Neural cell (in vitro differentiated cells): ENCODE measurements around the gene RFT1. TPM values are rescaled to one million over a fixed set of nuclear protein-coding genes. Genes with fewer than 3 reads are reported as not detected.

Experiments used
- H2AFZ ChIP-seq: fragments of 200-600, 300-800 bp; sonication (generic), shearing (Covaris generic); 2 replicates; pipeline ENCODE4 v1.6.0; 2014; ENCODE audit warnings: low read depth, mild to moderate bottlenecking, antibody characterized with exemption, low read length, moderate library complexity
- H3F3A ChIP-seq: fragments of 200-600 bp; shearing (Covaris generic); 2 replicates; pipeline ENCODE4 v1.6.1; 2016; ENCODE audit warnings: mild to moderate bottlenecking, moderate library complexity, mixed read lengths, antibody characterized with exemption, low read length; ENCODE audit not compliant: insufficient read depth, poor library complexity, severe bottlenecking
- H3K27ac ChIP-seq: fragments of 200-600, 300-800 bp; sonication (generic), shearing (Covaris generic); 2 replicates; pipeline ENCODE4 v1.5.1; 2014; ENCODE audit warnings: mild to moderate bottlenecking, low read length, moderate library complexity
- H3K27me3 ChIP-seq: fragments of 300-800, 200-600 bp; sonication (generic), shearing (Covaris generic); 2 replicates; pipeline ENCODE4 v1.6.0; 2014; ENCODE audit warnings: mild to moderate bottlenecking, low read depth, low read length, moderate library complexity; ENCODE audit not compliant: insufficient read depth
- H3K36me3 ChIP-seq: fragments of 300-800, 200-600 bp; sonication (generic), shearing (Covaris generic); 2 replicates; pipeline ENCODE4 v1.5.1; 2014; ENCODE audit warnings: mild to moderate bottlenecking, antibody characterized with exemption, low read length, moderate library complexity; ENCODE audit not compliant: insufficient read depth
- H3K4me2 ChIP-seq: fragments of 300-800, 200-600 bp; sonication (generic), shearing (Covaris generic); 2 replicates; pipeline ENCODE4 v1.6.0; 2014; ENCODE audit warnings: mild to moderate bottlenecking, low read length
- H3K4me3 ChIP-seq: fragments of 300-800, 200-600 bp; sonication (generic), shearing (Covaris generic); 2 replicates; pipeline ENCODE4 v1.5.1; 2014; ENCODE audit warnings: mild to moderate bottlenecking, low read length, moderate library complexity
- H3K79me2 ChIP-seq: fragments of 200-600 bp; shearing (Covaris generic); replicated peaks from 2 replicates; pipeline ENCODE4 v1.6.0; 2014; ENCODE audit warnings: mild to moderate bottlenecking, low read length, moderate library complexity; ENCODE audit not compliant: insufficient read depth
- H3K9ac ChIP-seq: fragments of 300-800, 200-600 bp; sonication (generic), shearing (Covaris generic); 2 replicates; pipeline ENCODE4 v1.6.1; 2016; ENCODE audit warnings: mild to moderate bottlenecking, low read length, mixed read lengths
- H3K9me2 ChIP-seq: fragments of 200-600 bp; shearing (Covaris generic); 2 replicates; pipeline ENCODE4 v1.6.1; 2016; ENCODE audit warnings: mild to moderate bottlenecking, low read length, mixed read lengths; ENCODE audit not compliant: insufficient read depth
- H3K9me3 ChIP-seq: fragments of 200-600, 300-800 bp; sonication (generic), shearing (Covaris generic); 2 replicates; pipeline ENCODE4 v1.6.1; 2016; ENCODE audit warnings: mild to moderate bottlenecking, mixed run types, low read length, moderate library complexity, mixed read lengths
- H4K20me1 ChIP-seq: fragments of 200-600 bp; shearing (Covaris generic); 2 replicates; pipeline ENCODE4 v1.6.1; 2016; ENCODE audit warnings: mild to moderate bottlenecking, mixed run types; ENCODE audit not compliant: insufficient read depth
- CTCF ChIP-seq: fragments of 450-650 bp; IDR thresholded peaks from 2 replicates; pipeline ENCODE4 v1.5.1; 2014; ENCODE audit warnings: antibody characterized with exemption, mild to moderate bottlenecking, moderate library complexity; ENCODE audit not compliant: poor library complexity, severe bottlenecking
- EP300 ChIP-seq: fragments of 450-650 bp; conservative IDR thresholded peaks from 2 replicates; pipeline ENCODE4 v1.6.1; 2014; ENCODE audit warnings: antibody characterized with exemption, mild to moderate bottlenecking, moderate library complexity; ENCODE audit not compliant: poor library complexity, severe bottlenecking
- EZH2 ChIP-seq: fragments of 200-600, 300-800 bp; shearing (Covaris generic), sonication (generic); IDR thresholded peaks from 2 replicates; pipeline ENCODE4 v1.6.1; 2014; ENCODE audit warnings: antibody characterized with exemption, low read length, borderline replicate concordance, mild to moderate bottlenecking; ENCODE audit not compliant: insufficient read depth, poor library complexity, severe bottlenecking
- MXI1 ChIP-seq: fragments of 450-650 bp; conservative IDR thresholded peaks from 2 replicates; pipeline ENCODE4 v1.6.1; 2014; ENCODE audit warnings: antibody characterized with exemption, mild to moderate bottlenecking; ENCODE audit not compliant: poor library complexity, severe bottlenecking
- POLR2AphosphoS5 ChIP-seq: IDR thresholded peaks from 2 replicates; pipeline ENCODE4 v1.6.1; 2012
- RAD21 ChIP-seq: fragments of 450-650 bp; conservative IDR thresholded peaks from 2 replicates; pipeline ENCODE4 v1.6.1; 2014; ENCODE audit warnings: antibody characterized with exemption, mild to moderate bottlenecking, moderate library complexity
- SMC3 ChIP-seq: fragments of 450-650 bp; conservative IDR thresholded peaks from 2 replicates; pipeline ENCODE4 v1.6.1; 2014; ENCODE audit warnings: antibody characterized with exemption, mild to moderate bottlenecking, moderate library complexity; ENCODE audit not compliant: poor library complexity
- TAF1 ChIP-seq: IDR thresholded peaks from 2 replicates; pipeline ENCODE4 v1.6.1; 2012; ENCODE audit warnings: low read depth
- polyA plus RNA-seq: library from polyadenylated mRNA; depleted of rRNA; stranded (reverse); fragments of >200 nt; gene quantifications from 2 replicates; pipeline ENCODE4 v1.2.3, GENCODE V29; 2014
- TF ChIP-seq, protein P1 (sequence below): IDR thresholded peaks from 2 replicates; pipeline ENCODE4 v1.6.1; 2012; ENCODE audit warnings: borderline replicate concordance

RFT1 gene
- polyA plus RNA-seq, 1 donor from 2014 or later = 6.1 TPM

- Histone ChIP-seq H3K9me3 (no peaks in the 10 kb centered on the region), H3K4me3 (no peak overlapping the region), H3K4me2 (no peak overlapping the region), H3K27ac (no peak overlapping the region), H3K79me2 (no peaks in the 10 kb centered on the region), H3K9me2 (no peaks in the 10 kb centered on the region), H3K27me3 (no peaks in the 10 kb centered on the region), H3K9ac (no peak overlapping the region), H3F3A (no peaks in the 10 kb centered on the region), H3K36me3 (no peaks in the 10 kb centered on the region), H2AFZ (no peak overlapping the region), H4K20me1 (no peaks in the 10 kb centered on the region)
- no peak for TF ChIP-seq EZH2
- no peak for TF ChIP-seq CTCF
- TF ChIP-seq RAD21 = no peak
- no peak for TF ChIP-seq EP300
- no peak for TF ChIP-seq SMC3
- TF ChIP-seq POLR2AphosphoS5 = no peak
- no peak for TF ChIP-seq MXI1
These were observed 12.8 kb upstream of the RFT1 start for GRCh38 chr3:53142986-53143385.

- H3K79me2 ChIP-seq = no peaks in the 10 kb centered on the region
- TF ChIP-seq EZH2 (no peak), SMC3 (no peak), TAF1 (no peak), POLR2AphosphoS5 (no peak), RAD21 (no peak), EP300 (no peak), CTCF (no peak)
- TF ChIP-seq, protein P1, sequence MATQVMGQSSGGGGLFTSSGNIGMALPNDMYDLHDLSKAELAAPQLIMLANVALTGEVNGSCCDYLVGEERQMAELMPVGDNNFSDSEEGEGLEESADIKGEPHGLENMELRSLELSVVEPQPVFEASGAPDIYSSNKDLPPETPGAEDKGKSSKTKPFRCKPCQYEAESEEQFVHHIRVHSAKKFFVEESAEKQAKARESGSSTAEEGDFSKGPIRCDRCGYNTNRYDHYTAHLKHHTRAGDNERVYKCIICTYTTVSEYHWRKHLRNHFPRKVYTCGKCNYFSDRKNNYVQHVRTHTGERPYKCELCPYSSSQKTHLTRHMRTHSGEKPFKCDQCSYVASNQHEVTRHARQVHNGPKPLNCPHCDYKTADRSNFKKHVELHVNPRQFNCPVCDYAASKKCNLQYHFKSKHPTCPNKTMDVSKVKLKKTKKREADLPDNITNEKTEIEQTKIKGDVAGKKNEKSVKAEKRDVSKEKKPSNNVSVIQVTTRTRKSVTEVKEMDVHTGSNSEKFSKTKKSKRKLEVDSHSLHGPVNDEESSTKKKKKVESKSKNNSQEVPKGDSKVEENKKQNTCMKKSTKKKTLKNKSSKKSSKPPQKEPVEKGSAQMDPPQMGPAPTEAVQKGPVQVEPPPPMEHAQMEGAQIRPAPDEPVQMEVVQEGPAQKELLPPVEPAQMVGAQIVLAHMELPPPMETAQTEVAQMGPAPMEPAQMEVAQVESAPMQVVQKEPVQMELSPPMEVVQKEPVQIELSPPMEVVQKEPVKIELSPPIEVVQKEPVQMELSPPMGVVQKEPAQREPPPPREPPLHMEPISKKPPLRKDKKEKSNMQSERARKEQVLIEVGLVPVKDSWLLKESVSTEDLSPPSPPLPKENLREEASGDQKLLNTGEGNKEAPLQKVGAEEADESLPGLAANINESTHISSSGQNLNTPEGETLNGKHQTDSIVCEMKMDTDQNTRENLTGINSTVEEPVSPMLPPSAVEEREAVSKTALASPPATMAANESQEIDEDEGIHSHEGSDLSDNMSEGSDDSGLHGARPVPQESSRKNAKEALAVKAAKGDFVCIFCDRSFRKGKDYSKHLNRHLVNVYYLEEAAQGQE = no peak
- no peak overlapping the region for H2AFZ ChIP-seq
- H3K4me3 ChIP-seq = no peak overlapping the region
- no peak overlapping the region for H3K4me2 ChIP-seq
- H3K36me3 ChIP-seq = no peaks in the 10 kb centered on the region
- H3K27me3 ChIP-seq = no peaks in the 10 kb centered on the region
- H4K20me1 ChIP-seq = no peaks in the 10 kb centered on the region
- no peak overlapping the region for H3K9ac ChIP-seq
- H3F3A ChIP-seq = no peaks in the 10 kb centered on the region
- H3K9me2 ChIP-seq = no peaks in the 10 kb centered on the region
- no peaks in the 10 kb centered on the region for H3K9me3 ChIP-seq
- no peak overlapping the region for H3K27ac ChIP-seq
These were observed 10.9 kb upstream of the RFT1 start for GRCh38 chr3:53140847-53141845.
